Measurements from ENCODE around the gene FZD1.
"Not testable (repeated sequence)": the region's sequence is repeated elsewhere in the genome, so short reads cannot be mapped to it uniquely, and the experiment has no call there.

DNA sequence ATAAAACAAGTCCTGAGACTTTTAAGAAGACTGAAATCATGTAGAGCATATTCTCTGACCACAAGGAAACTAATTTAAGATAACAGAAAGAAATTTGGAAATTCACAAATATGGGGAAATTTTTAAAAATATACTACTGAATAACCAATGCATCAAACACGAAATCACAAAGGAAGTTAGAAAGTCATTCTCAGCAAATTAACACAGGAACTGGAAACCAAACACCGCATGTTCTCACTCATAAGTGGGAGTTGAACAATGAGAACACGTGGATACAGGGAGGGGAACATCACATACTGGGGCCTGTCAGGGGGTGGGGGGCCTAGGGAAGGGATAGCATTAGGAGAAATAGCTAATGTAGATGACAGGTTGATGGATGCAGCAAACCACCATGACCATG, 44.0 kb downstream of the FZD1 start:
- TF ChIP-seq, protein P1, sequence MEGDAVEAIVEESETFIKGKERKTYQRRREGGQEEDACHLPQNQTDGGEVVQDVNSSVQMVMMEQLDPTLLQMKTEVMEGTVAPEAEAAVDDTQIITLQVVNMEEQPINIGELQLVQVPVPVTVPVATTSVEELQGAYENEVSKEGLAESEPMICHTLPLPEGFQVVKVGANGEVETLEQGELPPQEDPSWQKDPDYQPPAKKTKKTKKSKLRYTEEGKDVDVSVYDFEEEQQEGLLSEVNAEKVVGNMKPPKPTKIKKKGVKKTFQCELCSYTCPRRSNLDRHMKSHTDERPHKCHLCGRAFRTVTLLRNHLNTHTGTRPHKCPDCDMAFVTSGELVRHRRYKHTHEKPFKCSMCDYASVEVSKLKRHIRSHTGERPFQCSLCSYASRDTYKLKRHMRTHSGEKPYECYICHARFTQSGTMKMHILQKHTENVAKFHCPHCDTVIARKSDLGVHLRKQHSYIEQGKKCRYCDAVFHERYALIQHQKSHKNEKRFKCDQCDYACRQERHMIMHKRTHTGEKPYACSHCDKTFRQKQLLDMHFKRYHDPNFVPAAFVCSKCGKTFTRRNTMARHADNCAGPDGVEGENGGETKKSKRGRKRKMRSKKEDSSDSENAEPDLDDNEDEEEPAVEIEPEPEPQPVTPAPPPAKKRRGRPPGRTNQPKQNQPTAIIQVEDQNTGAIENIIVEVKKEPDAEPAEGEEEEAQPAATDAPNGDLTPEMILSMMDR (IDR thresholded peaks at IDR 0.05): not testable (repeated sequence)
- not testable (repeated sequence) for TF ChIP-seq POLR2A, POLR2AphosphoS5 (IDR thresholded peaks at IDR 0.05)
